Osteoblast (primary cell): ENCODE measurements around the gene EXOC7. TPM values are rescaled to one million over a fixed set of nuclear protein-coding genes. Genes with fewer than 3 reads are reported as not detected.
A peak's percentile ranks its signal among the peaks of the same experiment; 100 is the strongest.

Experiments
- DNase-seq: peaks from one replicate; pipeline ENCODE4 v3.0.0; 2011; ENCODE audit warnings: low spot score, mixed read lengths; ENCODE audit not compliant: insufficient read length; ENCODE audit errors: missing footprints
- H2AFZ ChIP-seq: 2 replicates; pipeline ENCODE4 v1.6.0; 2011; ENCODE audit warnings: mild to moderate bottlenecking, low read length
- H3K27ac ChIP-seq: 2 replicates; pipeline ENCODE4 v1.5.1; 2011; ENCODE audit warnings: mild to moderate bottlenecking, low read depth, low read length, moderate library complexity
- H3K27me3 ChIP-seq: 2 replicates; pipeline ENCODE4 v1.6.0; 2012; ENCODE audit warnings: mild to moderate bottlenecking, control low read depth, inconsistent platforms, low read length, moderate library complexity; ENCODE audit not compliant: insufficient read depth
- H3K36me3 ChIP-seq: 2 replicates; pipeline ENCODE4 v1.5.1; 2011; ENCODE audit warnings: mild to moderate bottlenecking, low read length, control low read depth, moderate library complexity; ENCODE audit not compliant: insufficient read depth
- H3K4me1 ChIP-seq: 2 replicates; pipeline ENCODE4 v1.5.1; 2011; ENCODE audit warnings: mild to moderate bottlenecking, low read length, control low read depth, moderate library complexity; ENCODE audit not compliant: insufficient read depth
- H3K4me2 ChIP-seq: 2 replicates; pipeline ENCODE4 v1.6.0; 2011; ENCODE audit warnings: mild to moderate bottlenecking, low read length; ENCODE audit not compliant: insufficient read depth
- H3K4me3 ChIP-seq: fragments of 200-600 bp; sonication (generic); 3 replicates; pipeline ENCODE4 v1.5.1; 2012; ENCODE audit warnings: mild to moderate bottlenecking, low read length, inconsistent platforms; ENCODE audit not compliant: insufficient read depth
- H3K79me2 ChIP-seq: 2 replicates; pipeline ENCODE4 v1.6.0; 2012; ENCODE audit warnings: mild to moderate bottlenecking, low read length, control low read depth, inconsistent platforms; ENCODE audit not compliant: insufficient read depth
- H3K9me3 ChIP-seq: 2 replicates; pipeline ENCODE4 v1.5.1; 2011; ENCODE audit warnings: low read depth, low read length, control low read depth
- H4K20me1 ChIP-seq: 2 replicates; pipeline ENCODE4 v1.6.0; 2012; ENCODE audit warnings: mild to moderate bottlenecking, low read length, control low read depth; ENCODE audit not compliant: insufficient read depth
- total RNA-seq: library from RNA; depleted of rRNA; stranded (reverse); fragments of >200 nt; gene quantifications from 2 replicates; pipeline ENCODE4 v1.2.3, GENCODE V29; 2012
- TF ChIP-seq, protein P1 (sequence below): IDR thresholded peaks from 2 replicates; pipeline ENCODE4 v1.5.1; 2011; ENCODE audit warnings: mild to moderate bottlenecking, low read depth, low read length, moderate library complexity; ENCODE audit errors: extremely low read depth

The EXOC7 gene
- total RNA-seq, 1 donor: 102 TPM

DNA sequence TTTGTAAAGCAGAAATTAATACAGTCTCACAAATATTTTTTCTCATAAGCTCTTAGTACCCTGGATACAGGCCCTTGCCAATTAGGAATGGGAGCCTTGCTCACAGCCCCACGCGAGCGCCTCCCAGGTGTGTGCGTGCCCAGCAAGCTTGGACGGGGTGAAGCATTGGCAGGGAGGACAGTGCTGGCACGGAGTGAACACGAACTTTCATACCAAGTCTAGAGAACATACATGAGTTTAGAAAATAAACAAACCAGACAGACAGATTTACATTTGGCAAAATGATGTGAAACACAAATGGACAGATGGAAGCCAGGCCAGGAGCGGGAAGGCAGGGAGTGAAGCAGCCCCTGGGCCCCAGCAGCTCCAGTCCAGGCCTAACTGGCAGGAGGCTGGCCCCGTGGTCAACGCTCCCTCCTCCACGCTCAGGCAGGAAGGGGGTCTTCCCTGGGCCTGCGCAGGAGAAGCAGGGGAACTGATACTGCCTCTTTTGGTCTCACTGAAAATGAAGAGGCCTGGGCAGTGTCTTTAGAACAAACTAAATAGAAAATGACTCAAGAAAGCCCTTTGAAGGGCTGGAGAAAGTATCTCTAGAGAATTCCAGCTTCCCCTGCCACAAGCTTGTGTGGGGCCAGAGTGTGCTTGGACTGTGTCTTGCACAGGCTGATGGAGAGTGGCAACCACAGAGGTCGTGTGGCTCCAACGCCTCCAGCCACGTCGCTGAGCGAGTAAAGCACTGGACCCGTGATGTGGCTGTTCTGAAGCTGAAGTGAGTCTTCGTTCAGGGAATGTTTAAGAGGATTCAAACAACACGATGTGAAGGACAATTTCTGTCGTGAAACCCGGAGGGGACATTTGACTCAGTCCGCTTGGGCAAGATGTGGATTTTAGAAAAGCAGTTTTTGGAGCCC is 47.4 kb upstream of the EXOC7 start:
- Histone ChIP-seq H3K79me2 (no peaks in the 10 kb centered on the region), H2AFZ (no peak overlapping the region), H3K27me3 (peaks cover 12% of the 10 kb centered on the region), H3K4me1 (no peaks in the 10 kb centered on the region), H3K9me3 (no peaks in the 10 kb centered on the region), H3K36me3 (no peaks in the 10 kb centered on the region), H3K4me2 (no peak overlapping the region), H3K27ac (no peak overlapping the region), H3K4me3 (no peak overlapping the region), H4K20me1 (no peaks in the 10 kb centered on the region)
- TF ChIP-seq, protein P1, sequence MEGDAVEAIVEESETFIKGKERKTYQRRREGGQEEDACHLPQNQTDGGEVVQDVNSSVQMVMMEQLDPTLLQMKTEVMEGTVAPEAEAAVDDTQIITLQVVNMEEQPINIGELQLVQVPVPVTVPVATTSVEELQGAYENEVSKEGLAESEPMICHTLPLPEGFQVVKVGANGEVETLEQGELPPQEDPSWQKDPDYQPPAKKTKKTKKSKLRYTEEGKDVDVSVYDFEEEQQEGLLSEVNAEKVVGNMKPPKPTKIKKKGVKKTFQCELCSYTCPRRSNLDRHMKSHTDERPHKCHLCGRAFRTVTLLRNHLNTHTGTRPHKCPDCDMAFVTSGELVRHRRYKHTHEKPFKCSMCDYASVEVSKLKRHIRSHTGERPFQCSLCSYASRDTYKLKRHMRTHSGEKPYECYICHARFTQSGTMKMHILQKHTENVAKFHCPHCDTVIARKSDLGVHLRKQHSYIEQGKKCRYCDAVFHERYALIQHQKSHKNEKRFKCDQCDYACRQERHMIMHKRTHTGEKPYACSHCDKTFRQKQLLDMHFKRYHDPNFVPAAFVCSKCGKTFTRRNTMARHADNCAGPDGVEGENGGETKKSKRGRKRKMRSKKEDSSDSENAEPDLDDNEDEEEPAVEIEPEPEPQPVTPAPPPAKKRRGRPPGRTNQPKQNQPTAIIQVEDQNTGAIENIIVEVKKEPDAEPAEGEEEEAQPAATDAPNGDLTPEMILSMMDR: no peak
- no peak for DNase-seq

DNA sequence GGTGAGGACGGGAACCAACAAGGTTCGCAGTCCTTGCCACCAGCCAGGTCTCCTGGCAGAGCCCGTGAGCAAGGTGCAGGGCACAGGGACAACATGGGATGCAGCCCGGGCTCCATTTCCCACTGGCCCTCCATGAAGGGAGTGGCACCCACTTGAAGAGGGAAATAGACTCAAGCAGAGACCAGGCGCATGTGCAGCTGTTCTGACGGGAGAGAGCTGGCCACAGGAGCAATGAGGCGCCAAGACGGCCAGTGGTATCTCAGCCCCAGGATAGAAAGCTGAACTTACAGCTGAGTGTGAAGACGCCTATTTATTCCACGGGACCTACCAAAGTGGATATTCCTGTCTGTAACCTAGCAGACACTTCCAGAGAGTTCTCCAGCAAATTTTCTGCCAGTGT is 45.6 kb upstream of the EXOC7 start:
- H3K4me3 ChIP-seq: no peak overlapping the region

DNA sequence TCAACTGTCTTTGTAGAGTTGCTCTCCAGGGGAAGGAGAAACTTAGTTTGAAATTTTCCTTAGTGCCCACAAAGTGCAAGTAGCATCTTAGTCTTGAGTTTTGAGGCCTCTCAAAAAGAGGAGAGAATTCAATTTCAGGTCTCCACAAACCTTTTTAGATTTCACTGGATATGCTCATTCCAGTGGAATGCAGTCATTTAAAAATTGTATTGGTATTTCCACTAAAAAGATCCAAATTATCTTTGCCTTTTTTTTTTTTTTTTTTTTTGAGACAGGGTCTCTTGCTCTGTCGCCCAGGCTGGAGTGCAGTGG is 44.4 kb upstream of the EXOC7 start:
- H3K4me2 ChIP-seq: no peak overlapping the region
- TF ChIP-seq, protein P1: no peak

More for the DNA sequence above, 45.6 kb upstream of the EXOC7 start:
- no peaks in the 10 kb centered on the region for H4K20me1 ChIP-seq
- H3K9me3 ChIP-seq: no peaks in the 10 kb centered on the region
- H3K27me3 ChIP-seq: peaks cover 8% of the 10 kb centered on the region
- no peak overlapping the region for H3K4me2 ChIP-seq
- H2AFZ ChIP-seq: no peak overlapping the region
- no peak overlapping the region for H3K27ac ChIP-seq
- H3K79me2 ChIP-seq: no peaks in the 10 kb centered on the region
- TF ChIP-seq, protein P1: no peak
- no peaks in the 10 kb centered on the region for H3K4me1 ChIP-seq
- DNase-seq: no peak
- H3K36me3 ChIP-seq: no peaks in the 10 kb centered on the region

DNA sequence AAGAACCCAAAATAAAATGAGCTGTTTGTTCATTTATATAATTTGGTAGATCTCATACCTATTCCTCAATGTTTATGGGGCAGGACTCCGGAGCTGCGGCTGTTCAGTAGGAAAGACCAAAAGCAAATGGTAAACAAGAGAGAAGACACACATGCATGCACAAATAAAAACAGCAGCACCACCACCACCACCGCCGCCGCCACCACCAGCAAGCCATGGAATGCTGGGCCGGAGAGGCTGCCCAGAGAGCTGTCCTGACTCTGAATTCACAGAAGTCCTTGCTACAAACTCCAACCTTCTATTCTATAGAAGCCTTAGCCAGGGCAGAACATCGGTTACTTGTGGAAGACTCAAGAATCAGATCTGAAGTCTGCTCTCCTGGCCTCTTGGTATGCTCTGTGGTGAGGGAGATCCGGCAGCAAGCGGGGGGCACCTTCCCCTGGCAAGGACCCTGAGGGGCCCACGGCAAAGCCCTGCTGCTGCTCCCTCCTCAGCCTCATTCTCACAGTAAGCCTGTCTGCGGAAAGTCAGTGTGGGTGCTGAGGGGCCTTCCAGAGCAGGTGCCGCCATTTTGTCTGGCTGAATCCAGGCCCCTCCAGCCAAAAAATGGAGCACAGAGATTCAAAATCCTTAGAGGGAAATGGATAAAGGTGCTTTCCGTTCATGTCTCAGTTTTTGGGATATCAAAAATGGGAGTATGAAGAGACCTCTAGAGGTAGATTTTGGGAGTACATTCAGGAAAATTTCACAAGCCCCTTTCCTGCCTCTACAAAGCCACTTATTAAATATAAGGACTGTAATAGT is 43.8 kb upstream of the EXOC7 start:
- H3K9me3 ChIP-seq: no peaks in the 10 kb centered on the region
- H4K20me1 ChIP-seq: no peaks in the 10 kb centered on the region
- H3K4me1 ChIP-seq: no peaks in the 10 kb centered on the region
- H3K4me2 ChIP-seq: no peak overlapping the region
- H3K27me3 ChIP-seq: peaks cover 5% of the 10 kb centered on the region
- H3K27ac ChIP-seq: no peak overlapping the region
- TF ChIP-seq, protein P1: peak; percentile 52
- H3K36me3 ChIP-seq: no peaks in the 10 kb centered on the region
- DNase-seq: peak; percentile 94
- peak overlapping the region; percentile 47 for H2AFZ ChIP-seq
- H3K79me2 ChIP-seq: no peaks in the 10 kb centered on the region
- no peak overlapping the region for H3K4me3 ChIP-seq

More for the DNA sequence above, 44.4 kb upstream of the EXOC7 start:
- H3K79me2 ChIP-seq: no peaks in the 10 kb centered on the region
- no peaks in the 10 kb centered on the region for H3K4me1 ChIP-seq
- H3K9me3 ChIP-seq: no peaks in the 10 kb centered on the region
- H4K20me1 ChIP-seq: no peaks in the 10 kb centered on the region
- DNase-seq: no peak
- no peaks in the 10 kb centered on the region for H3K36me3 ChIP-seq
- H3K4me3 ChIP-seq: no peak overlapping the region
- H3K27ac ChIP-seq: no peak overlapping the region
- no peak overlapping the region for H2AFZ ChIP-seq
- H3K27me3 ChIP-seq: peaks cover 5% of the 10 kb centered on the region
